Cardiac muscle cell (in vitro differentiated cells and primary cell): Measurements from ENCODE around the gene APBB2. TPM values are rescaled to one million over a fixed set of nuclear protein-coding genes. Genes with fewer than 3 reads are reported as not detected.

Experiments used
- DNase-seq, 2 donors: peaks; one replicate each; pipeline versions ENCODE4 v3.0.0 to v3.0.0-alpha.2; 2010 to 2017; ENCODE audit warnings: low read depth in 1 of 2, low spot score in 1 of 2
- H3K27ac ChIP-seq: fragments of 200-600 bp; sonication (generic); 2 replicates; pipeline ENCODE4 v1.5.1; 2016
- H3K27me3 ChIP-seq: fragments of 200-600 bp; sonication (generic); 2 replicates; pipeline ENCODE4 v1.6.0; 2016; ENCODE audit warnings: control low read depth
- H3K36me3 ChIP-seq: fragments of 200-600 bp; sonication (generic); 2 replicates; pipeline ENCODE4 v1.5.1; 2016; ENCODE audit warnings: control low read depth
- H3K4me1 ChIP-seq: fragments of 200-600 bp; sonication (generic); 2 replicates; pipeline ENCODE4 v1.8.1; 2017; ENCODE audit warnings: low read depth, mild to moderate bottlenecking, mixed run types
- H3K4me3 ChIP-seq: fragments of 200-600 bp; sonication (generic); 2 replicates; pipeline ENCODE4 v1.5.1; 2016; ENCODE audit warnings: mild to moderate bottlenecking
- H3K9me3 ChIP-seq: fragments of 200-600 bp; sonication (generic); 2 replicates; pipeline ENCODE4 v1.5.1; 2017; ENCODE audit warnings: low read depth, mild to moderate bottlenecking, control low read depth
- polyA plus RNA-seq: library from polyadenylated mRNA; unstranded; fragments of >200 nt; fragmentation: Nextera tagmentation; extraction: Ambion mirVana; gene quantifications from 2 replicates; pipeline ENCODE4 v1.2.1, GENCODE V29; 2016
- total RNA-seq: library from RNA; depleted of rRNA; stranded (reverse); fragments of >200 nt; gene quantifications from 2 replicates; pipeline ENCODE4 v1.2.3, GENCODE V29; 2016
- TF ChIP-seq, protein P1 (sequence below): IDR thresholded peaks from 2 replicates; pipeline ENCODE4 v1.5.1; 2012; ENCODE audit warnings: low read depth, mild to moderate bottlenecking, low read length

The APBB2 gene
- total and polyA plus RNA-seq, 2 experiments from 2014 or later = 4.6 to 14.9 TPM

DNA sequence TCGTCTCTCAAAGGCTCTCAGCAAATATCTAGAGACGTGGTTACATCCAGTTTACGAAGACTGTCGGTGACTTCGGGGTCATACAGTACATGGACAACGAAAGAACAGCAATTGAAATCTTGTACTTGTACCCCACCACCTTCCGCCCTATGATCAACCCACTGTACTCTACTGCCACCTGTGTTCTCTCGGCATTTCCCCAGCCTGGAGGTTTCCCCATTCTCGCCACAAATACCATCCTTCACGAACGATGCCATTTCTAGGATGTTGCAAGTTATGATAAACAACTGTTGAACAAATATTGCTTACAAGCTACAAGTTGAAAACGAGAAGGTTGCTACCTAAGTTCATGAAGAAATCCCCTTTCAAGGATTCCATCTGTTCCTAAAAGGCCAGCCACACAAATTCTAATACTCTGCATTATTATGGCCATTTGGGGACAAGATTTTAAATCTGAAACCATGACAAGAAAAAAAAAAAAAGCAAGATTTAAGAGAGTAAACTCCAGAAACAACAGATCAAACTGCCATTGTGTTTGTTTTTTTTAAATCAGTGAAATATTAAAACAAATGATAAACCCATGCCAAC is 1.6 kb downstream of the APBB2 start:
- no peaks in the 10 kb centered on the region for H3K36me3 ChIP-seq
- no peak overlapping the region for H3K27ac ChIP-seq
- DNase-seq = peak; percentile 23 to 85
- TF ChIP-seq, protein P1, sequence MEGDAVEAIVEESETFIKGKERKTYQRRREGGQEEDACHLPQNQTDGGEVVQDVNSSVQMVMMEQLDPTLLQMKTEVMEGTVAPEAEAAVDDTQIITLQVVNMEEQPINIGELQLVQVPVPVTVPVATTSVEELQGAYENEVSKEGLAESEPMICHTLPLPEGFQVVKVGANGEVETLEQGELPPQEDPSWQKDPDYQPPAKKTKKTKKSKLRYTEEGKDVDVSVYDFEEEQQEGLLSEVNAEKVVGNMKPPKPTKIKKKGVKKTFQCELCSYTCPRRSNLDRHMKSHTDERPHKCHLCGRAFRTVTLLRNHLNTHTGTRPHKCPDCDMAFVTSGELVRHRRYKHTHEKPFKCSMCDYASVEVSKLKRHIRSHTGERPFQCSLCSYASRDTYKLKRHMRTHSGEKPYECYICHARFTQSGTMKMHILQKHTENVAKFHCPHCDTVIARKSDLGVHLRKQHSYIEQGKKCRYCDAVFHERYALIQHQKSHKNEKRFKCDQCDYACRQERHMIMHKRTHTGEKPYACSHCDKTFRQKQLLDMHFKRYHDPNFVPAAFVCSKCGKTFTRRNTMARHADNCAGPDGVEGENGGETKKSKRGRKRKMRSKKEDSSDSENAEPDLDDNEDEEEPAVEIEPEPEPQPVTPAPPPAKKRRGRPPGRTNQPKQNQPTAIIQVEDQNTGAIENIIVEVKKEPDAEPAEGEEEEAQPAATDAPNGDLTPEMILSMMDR = peak; percentile 73
- H3K9me3 ChIP-seq = no peaks in the 10 kb centered on the region
- H3K27me3 ChIP-seq = peaks cover 12% of the 10 kb centered on the region
- peak overlapping the region; percentile 79 for H3K4me3 ChIP-seq
- H3K4me1 ChIP-seq = peaks cover 4% of the 10 kb centered on the region

DNA sequence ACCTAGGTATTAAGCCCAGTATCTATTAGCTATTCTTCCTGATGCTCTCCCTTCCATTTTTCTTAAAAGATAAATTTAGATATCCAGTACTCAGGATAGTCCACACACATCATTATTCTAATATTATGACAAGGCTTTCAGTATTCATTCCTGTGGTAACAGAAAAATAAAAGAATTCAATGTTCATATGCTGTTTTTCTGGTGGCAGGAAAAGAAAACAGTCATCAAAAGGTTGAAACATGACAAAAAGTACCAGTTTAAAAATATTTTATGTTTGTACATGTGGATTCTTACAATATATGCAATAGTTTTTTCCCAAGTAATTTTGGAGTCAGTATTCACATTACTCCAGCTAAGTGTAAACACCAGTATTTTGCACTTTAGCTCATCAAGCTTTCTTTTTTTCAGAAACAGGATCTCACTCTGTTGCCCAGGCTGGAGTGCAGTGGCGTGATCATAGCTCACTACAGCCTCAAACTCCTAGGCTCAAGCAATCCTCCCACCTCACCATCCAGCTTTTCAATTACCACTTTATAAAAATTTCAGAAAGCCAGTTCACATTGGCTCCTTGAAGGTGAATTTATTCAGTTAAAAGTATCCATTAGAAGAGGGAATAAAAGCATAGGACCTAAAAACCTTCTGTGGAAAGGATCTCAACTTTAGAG is 2.3 kb downstream of the APBB2 start:
- Histone ChIP-seq H3K4me1 (peaks cover 4% of the 10 kb centered on the region), H3K27ac (no peak overlapping the region), H3K27me3 (peaks cover 12% of the 10 kb centered on the region), H3K36me3 (no peaks in the 10 kb centered on the region), H3K4me3 (no peak overlapping the region), H3K9me3 (no peaks in the 10 kb centered on the region)
- DNase-seq = no peak
- TF ChIP-seq, protein P1 = no peak

DNA sequence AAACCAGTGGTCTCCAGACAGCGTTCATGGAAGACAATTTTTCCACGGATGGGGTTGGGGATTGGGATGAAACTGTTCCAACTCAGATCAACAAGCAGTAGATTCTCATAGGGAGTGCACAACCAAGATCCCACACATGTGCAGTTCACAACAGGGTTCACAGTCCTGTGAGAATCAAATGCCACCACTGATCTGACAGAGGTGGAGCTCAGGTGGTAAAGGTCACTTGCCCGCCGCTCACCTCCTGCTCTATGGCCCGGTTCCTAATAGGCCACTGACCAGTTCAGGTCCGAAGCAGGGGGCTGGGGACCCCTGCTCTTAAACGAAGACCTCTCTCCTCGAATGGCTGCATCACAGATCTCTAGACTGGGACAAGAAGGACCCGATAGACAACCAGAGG is 4.4 kb downstream of the APBB2 start:
- H3K4me3 ChIP-seq = no peak overlapping the region
- H3K36me3 ChIP-seq = no peaks in the 10 kb centered on the region
- TF ChIP-seq, protein P1 = no peak
- H3K9me3 ChIP-seq = no peaks in the 10 kb centered on the region
- H3K27ac ChIP-seq = no peak overlapping the region
- H3K27me3 ChIP-seq = peaks cover 12% of the 10 kb centered on the region
- DNase-seq = no peak
- H3K4me1 ChIP-seq = peaks cover 4% of the 10 kb centered on the region

DNA sequence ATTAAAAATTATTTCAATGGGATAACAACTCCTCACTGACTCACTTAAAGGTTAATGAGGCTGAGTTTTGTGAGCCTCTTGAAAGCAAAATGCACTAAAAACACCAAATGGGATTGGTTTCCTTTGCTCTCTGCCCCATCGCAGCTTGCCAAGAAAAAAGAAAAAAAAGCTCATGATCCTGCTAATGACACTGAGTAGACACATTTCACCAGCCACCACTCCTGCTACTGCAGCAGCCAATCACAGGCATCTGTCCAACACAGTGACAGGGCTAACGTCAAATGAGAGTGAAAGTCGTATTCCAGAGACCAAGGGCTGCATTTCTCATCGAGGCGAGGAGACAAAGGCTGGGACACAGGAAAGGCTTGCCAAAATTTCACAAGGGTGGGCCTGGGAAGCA is 5.2 kb downstream of the APBB2 start:
- Histone ChIP-seq H3K27ac (no peak overlapping the region), H3K4me1 (peaks cover 4% of the 10 kb centered on the region), H3K36me3 (no peaks in the 10 kb centered on the region), H3K9me3 (no peaks in the 10 kb centered on the region), H3K4me3 (no peak overlapping the region), H3K27me3 (peaks cover 12% of the 10 kb centered on the region)
- TF ChIP-seq, protein P1 = no peak
- peak in 1 of 2 donors; percentile 40 for DNase-seq

DNA sequence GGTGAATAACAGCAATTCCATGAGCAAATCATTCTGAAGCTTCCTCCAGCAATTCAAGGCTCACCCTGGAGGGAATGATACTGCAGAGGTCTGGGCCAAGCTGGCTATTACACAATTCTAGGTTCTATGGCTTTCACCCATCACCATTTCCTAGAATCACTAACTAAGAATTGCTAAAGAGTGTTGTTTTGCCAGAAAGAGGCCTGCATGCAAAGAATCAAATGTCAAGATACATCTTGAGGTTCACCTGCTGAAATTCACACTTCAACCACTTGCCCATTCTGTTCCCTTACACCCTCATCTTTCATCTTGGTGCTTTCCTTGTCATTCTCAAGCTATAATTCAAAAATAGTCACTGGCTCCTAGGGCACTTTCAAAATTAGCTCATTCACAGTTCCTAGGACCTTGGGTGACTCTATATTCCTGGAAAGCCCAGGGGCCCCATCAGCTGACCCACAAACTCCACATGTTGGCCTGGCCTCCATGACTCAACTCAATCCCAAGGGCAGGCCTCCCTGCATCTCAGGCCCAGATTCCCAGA is 7.0 kb downstream of the APBB2 start:
- peak in 1 of 2 donors; percentile 78 for DNase-seq
- Histone ChIP-seq H3K27me3 (peaks cover 2% of the 10 kb centered on the region), H3K4me3 (no peak overlapping the region), H3K27ac (no peak overlapping the region), H3K9me3 (no peaks in the 10 kb centered on the region), H3K4me1 (no peaks in the 10 kb centered on the region), H3K36me3 (no peaks in the 10 kb centered on the region)
- TF ChIP-seq, protein P1 = no peak
